IMR-90 (cell line): ENCODE measurements around the gene CNNM2. TPM values are rescaled to one million over a fixed set of nuclear protein-coding genes. Genes with fewer than 3 reads are reported as not detected.
A peak's percentile ranks its signal among the peaks of the same experiment; 100 is the strongest.

Experiments
- ATAC-seq: fragments of 200-7000 bp; cut with Tn5 transposase; 2 replicates; pipeline ENCODE4 v1.9.1; 2020; ENCODE audit warnings: low read depth, mild to moderate bottlenecking, moderate library complexity
- BruUV-seq: library from RNA; stranded (reverse); fragments of 400-500 nt; replicated peaks from 2 replicates; lab custom pipeline; 2021; lab: Mats Ljungman, UMichigan
- CTCF ChIA-PET: fragments of 300-600 bp; formaldehyde crosslinking; extraction: SDS; loops from one replicate; lab custom pipeline; 2021; ENCODE audit warnings: antibody characterized with exemption; lab: Yijun Ruan, JAX
- POLR2A ChIA-PET: fragments of 300-600 bp; sonication (Branson Sonifier 250); formaldehyde crosslinking; loops from one replicate; lab custom pipeline; 2022; ENCODE audit warnings: antibody characterized with exemption; ENCODE audit not compliant: unreplicated experiment; lab: Charles Lee
- DNase-seq: peaks from one replicate; pipeline ENCODE4 v3.0.0; 2013
- H2AFZ ChIP-seq: replicated peaks from 2 replicates; pipeline ENCODE3; 2013; ENCODE audit warnings: low read length, mild to moderate bottlenecking; ENCODE audit not compliant: poor library complexity
- H2AK5ac ChIP-seq: 2 replicates; pipeline ENCODE4 v1.6.1; 2013; ENCODE audit warnings: low read depth, low read length, inconsistent platforms
- H2AK9ac ChIP-seq: replicated peaks from 2 replicates; pipeline ENCODE3; 2013; ENCODE audit warnings: mild to moderate bottlenecking, low read depth, low read length, moderate library complexity; ENCODE audit not compliant: poor library complexity
- H2BK120ac ChIP-seq: 2 replicates; pipeline ENCODE4 v1.6.1; 2013; ENCODE audit warnings: low read depth, low read length, inconsistent platforms
- H2BK15ac ChIP-seq: 3 replicates; pipeline ENCODE4 v1.6.1; 2013; ENCODE audit warnings: low read depth, low read length, inconsistent platforms
- H2BK20ac ChIP-seq: 2 replicates; pipeline ENCODE4 v1.6.1; 2013; ENCODE audit warnings: low read depth, mild to moderate bottlenecking, inconsistent platforms, low read length, moderate library complexity
- H2BK5ac ChIP-seq: 2 replicates; pipeline ENCODE4 v1.6.1; 2013; ENCODE audit warnings: mild to moderate bottlenecking, low read depth, low read length, inconsistent platforms; ENCODE audit not compliant: poor library complexity, severe bottlenecking
- H3K14ac ChIP-seq: replicated peaks from 2 replicates; pipeline ENCODE4 v1.6.1; 2013; ENCODE audit warnings: low read depth, low read length, inconsistent platforms
- H3K18ac ChIP-seq: 2 replicates; pipeline ENCODE4 v1.6.1; 2013; ENCODE audit warnings: low read depth, low read length, control low read depth
- H3K23ac ChIP-seq: 2 replicates; pipeline ENCODE4 v1.6.1; 2013; ENCODE audit warnings: low read depth, low read length, inconsistent platforms
- H3K27ac ChIP-seq: 2 replicates; pipeline ENCODE4 v1.5.1; 2013; ENCODE audit warnings: mild to moderate bottlenecking, control low read depth, low read length; ENCODE audit not compliant: insufficient read depth
- H3K27me3 ChIP-seq: 2 replicates; pipeline ENCODE4 v1.6.1; 2013; ENCODE audit warnings: low read length; ENCODE audit not compliant: control insufficient read depth, insufficient read depth
- H3K36me3 ChIP-seq: 2 replicates; pipeline ENCODE4 v1.6.1; 2013; ENCODE audit warnings: low read length, mixed read lengths; ENCODE audit not compliant: control insufficient read depth, insufficient read depth
- H3K4ac ChIP-seq: 2 replicates; pipeline ENCODE4 v1.6.1; 2013; ENCODE audit warnings: low read depth, low read length, inconsistent platforms
- H3K4me1 ChIP-seq: 2 replicates; pipeline ENCODE4 v1.6.1; 2013; ENCODE audit warnings: low read length, mixed read lengths; ENCODE audit not compliant: control insufficient read depth, insufficient read depth
- H3K4me2 ChIP-seq: 2 replicates; pipeline ENCODE4 v1.6.1; 2013; ENCODE audit warnings: low read depth, mild to moderate bottlenecking, control low read depth, low read length, moderate library complexity
- H3K4me3 ChIP-seq: 2 replicates; pipeline ENCODE4 v1.5.1; 2013; ENCODE audit warnings: low read depth, mild to moderate bottlenecking, control low read depth, low read length, moderate library complexity; ENCODE audit not compliant: insufficient read depth
- H3K56ac ChIP-seq: 2 replicates; pipeline ENCODE4 v1.6.1; 2013; ENCODE audit warnings: low read length, inconsistent platforms; ENCODE audit not compliant: insufficient read depth; ENCODE audit errors: extremely low read depth
- H3K79me1 ChIP-seq, 2 experiments: 2 replicates each; pipeline ENCODE4 v1.6.1; 2013; ENCODE audit warnings: low read length in 2 of 2, inconsistent platforms in 1 of 2, low read depth in 1 of 2
- H3K9ac ChIP-seq: 2 replicates; pipeline ENCODE4 v1.6.1; 2013; ENCODE audit warnings: low read depth, low read length, control low read depth
- H3K9me1 ChIP-seq: 2 replicates; pipeline ENCODE4 v1.6.1; 2013; ENCODE audit warnings: low read length, inconsistent platforms; ENCODE audit not compliant: insufficient read depth
- H3K9me3 ChIP-seq: 2 replicates; pipeline ENCODE4 v1.6.1; 2013; ENCODE audit warnings: low read length; ENCODE audit not compliant: control insufficient read depth, insufficient read depth
- H4K20me1 ChIP-seq: 2 replicates; pipeline ENCODE4 v1.6.1; 2013; ENCODE audit warnings: low read length, inconsistent platforms; ENCODE audit not compliant: insufficient read depth
- H4K5ac ChIP-seq: 2 replicates; pipeline ENCODE4 v1.6.1; 2013; ENCODE audit warnings: mild to moderate bottlenecking, low read depth, low read length, control low read depth
- H4K8ac ChIP-seq, 2 experiments: 2 replicates each; pipeline ENCODE4 v1.6.1; 2013; ENCODE audit warnings: low read depth in 2 of 2, low read length in 2 of 2, control low read depth in 1 of 2, inconsistent platforms in 1 of 2
- H4K91ac ChIP-seq: 2 replicates; pipeline ENCODE4 v1.6.1; 2013; ENCODE audit warnings: low read depth, low read length, inconsistent platforms; ENCODE audit not compliant: insufficient read depth
- BHLHE40 ChIP-seq: fragments of 150-350 bp; IDR thresholded peaks from 2 replicates; pipeline ENCODE4 v1.6.1; 2016; ENCODE audit warnings: mild to moderate bottlenecking, low read depth, low read length
- CEBPB ChIP-seq: IDR thresholded peaks from 2 replicates; pipeline ENCODE4 v1.6.1; 2012; ENCODE audit warnings: low read depth, low read length, improper control_type of control experiment
- CHD1 ChIP-seq: IDR thresholded peaks from 2 replicates; pipeline ENCODE4 v1.6.1; 2012; ENCODE audit warnings: low read depth, low read length, improper control_type of control experiment
- CTCF ChIP-seq: conservative IDR thresholded peaks from 2 replicates; pipeline ENCODE4 v1.5.1; 2012; ENCODE audit warnings: mild to moderate bottlenecking, low read depth, low read length, improper control_type of control experiment
- ELK1 ChIP-seq: fragments of 150-350 bp; IDR thresholded peaks from 2 replicates; pipeline ENCODE4 v1.6.1; 2016; ENCODE audit warnings: low read depth, mild to moderate bottlenecking, low read length, moderate library complexity, borderline replicate concordance
- MAZ ChIP-seq: IDR thresholded peaks from 2 replicates; pipeline ENCODE4 v1.6.1; 2012; ENCODE audit warnings: low read depth, mild to moderate bottlenecking, low read length, improper control_type of control experiment, moderate library complexity, borderline replicate concordance
- MXI1 ChIP-seq: IDR thresholded peaks from 2 replicates; pipeline ENCODE4 v1.6.1; 2012; ENCODE audit warnings: low read depth, mild to moderate bottlenecking, low read length, moderate library complexity, borderline replicate concordance
- NFE2L2 ChIP-seq: fragments of 150-350 bp; IDR thresholded peaks from 2 replicates; pipeline ENCODE4 v1.6.1; 2016; ENCODE audit warnings: low read depth, mild to moderate bottlenecking, low read length
- POLR2A ChIP-seq: IDR thresholded peaks from 2 replicates; pipeline ENCODE4 v1.6.1; 2012; ENCODE audit warnings: mild to moderate bottlenecking, low read depth, low read length
- RAD21 ChIP-seq: IDR thresholded peaks from 2 replicates; pipeline ENCODE4 v1.6.1; 2012; ENCODE audit warnings: low read length, improper control_type of control experiment
- RCOR1 ChIP-seq: IDR thresholded peaks from 2 replicates; pipeline ENCODE4 v1.6.1; 2012; ENCODE audit warnings: mild to moderate bottlenecking, low read length, improper control_type of control experiment; ENCODE audit not compliant: insufficient replicate concordance
- RFX5 ChIP-seq: IDR thresholded peaks from 2 replicates; pipeline ENCODE4 v1.8.0; 2012; ENCODE audit warnings: low read depth, mild to moderate bottlenecking, low read length, moderate library complexity
- SMC3 ChIP-seq: fragments of 150-350 bp; IDR thresholded peaks from 2 replicates; pipeline ENCODE4 v1.6.1; 2016; ENCODE audit warnings: low read depth, mild to moderate bottlenecking, antibody characterized with exemption, low read length, moderate library complexity
- WGBS, 2 experiments: methylation state at CpG; one replicate each; pipeline versions ENCODE4 v1.1.5 to v1.1.7; 2013; ENCODE audit warnings: missing lambda C conversion rate in 2 of 2; ENCODE audit not compliant: insufficient read length in 1 of 2; ENCODE audit errors: extremely low coverage in 2 of 2; 5-methylcytosine and 5-hydroxymethylcytosine counted together
- dilution Hi-C: fragments of 300-500 bp; cut with HindIII; formaldehyde crosslinking; loops from one replicate; pipeline ENCODE4 v1.14.3; 2018; ENCODE audit warnings: low sequenced_read_pairs; ENCODE audit not compliant: unreplicated experiment
- in situ Hi-C: fragments of 300-500 bp; cut with MboI; formaldehyde crosslinking; loops from 3 replicates; pipeline ENCODE4 v1.14.3; 2019; ENCODE audit warnings: low sequenced_read_pairs, inconsistent platforms, mixed read lengths
- intact Hi-C: fragments of 100-400 bp; cut with micrococcal nuclease; formaldehyde crosslinking; loops from 2 replicates; pipeline ENCODE4 v1.10.0; 2022
- polyA plus RNA-seq, 3 experiments: library from polyadenylated mRNA; depleted of rRNA; stranded (reverse); fragments of >200 nt; gene quantifications; 2 replicates each; pipeline ENCODE4 v1.2.3, GENCODE V29; 2012; ENCODE audit warnings: low replicate concordance in 1 of 3
- total RNA-seq: library from RNA; depleted of rRNA; stranded (reverse); fragments of >200 nt; gene quantifications from 2 replicates; pipeline ENCODE4 v1.2.3, GENCODE V29; 2012

CNNM2 gene
- total and polyA plus RNA-seq, 2 of the 4 experiments (the other 2 are of a cell fraction), result 4.7 to 5.6 TPM

- no peak for TF ChIP-seq ELK1
Observed at GRCh38 chr10:103041391-103041790, 123.3 kb downstream of the CNNM2 start (continued).

- in situ Hi-C loops (loop anchor here (5.0 kb wide), 1 partner anchor 50 kb away; no protein-coding TSS in a partner anchor), dilution Hi-C loops (no loop called here), intact Hi-C loops (loop anchor here (10.0 kb wide), 1 partner anchor 47 kb away; no protein-coding TSS in a partner anchor)
- Histone ChIP-seq H3K4me2 (no peak overlapping the region), H3K18ac (peak overlapping the region; percentile 85), H2BK5ac (peak overlapping the region; percentile 96), H3K4me3 (no peak overlapping the region), H3K27me3 (no peaks in the 10 kb centered on the region), H3K79me1 (peaks cover 31 to 68% of the 10 kb centered on the region in 2 experiments; a peak in 3 of 4 replicates), H4K8ac (peak overlapping the region; percentile 14 to 88; a peak in 3 of 4 replicates), H2BK20ac (peak overlapping the region; percentile 97), H2BK120ac (peak overlapping the region; percentile 98), H3K14ac (peak overlapping the region; percentile 96), H2AK5ac (peak overlapping the region; percentile 62), H4K91ac (peak overlapping the region; percentile 90), H2BK15ac (peak overlapping the region; percentile 97; the same call in 2 of the 3 replicates), H3K23ac (peak overlapping the region; percentile 58; the same call in 1 of the 2 replicates), H2AFZ (no peak overlapping the region), H4K5ac (peak overlapping the region; percentile 79), H2AK9ac (peak overlapping the region; percentile 68), H4K20me1 (no peaks in the 10 kb centered on the region), H3K9ac (no peak overlapping the region), H3K27ac (no peak overlapping the region; the same call in 1 of the 2 replicates), H3K9me3 (no peaks in the 10 kb centered on the region), H3K4me1 (peaks cover 50% of the 10 kb centered on the region), H3K9me1 (peaks cover 38% of the 10 kb centered on the region), H3K36me3 (no peaks in the 10 kb centered on the region), H3K56ac (no peak overlapping the region), H3K4ac (peak overlapping the region; percentile 96)
- ChIA-PET POLR2A (no interaction called here), CTCF (no interaction called here)
- DNase-seq, result no peak
- ATAC-seq, result no peak
- 89% methylated on average over 3 of the region's 5 CpGs; no CpG with 5 or more reads in 1 of the 2 experiments for WGBS, 2 experiments
- BruUV-seq, result no TSS peak
- TF ChIP-seq CTCF (no peak), CHD1 (no peak), POLR2A (no peak), RFX5 (no peak), MXI1 (no peak), NFE2L2 (no peak), BHLHE40 (no peak), RCOR1 (no peak), SMC3 (no peak), RAD21 (no peak), MAZ (no peak), CEBPB (no peak), ELK1 (no peak)
Observed at GRCh38 chr10:103042129-103042528, 124.0 kb downstream of the CNNM2 start.
